OCI-LY3 (cell line): ENCODE data around the gene PAIP2.

ENCODE experiments used
- EZH2phosphoT487 ChIP-seq: fragments of 200-600 bp; shearing (Covaris generic); IDR thresholded peaks from 2 replicates; pipeline ENCODE4 v1.6.1; 2018; ENCODE audit warnings: antibody characterized with exemption, mixed run types, low read depth
- TF ChIP-seq, protein P1 (sequence below): fragments of 200-600, 300-600 bp; sonication (generic); IDR thresholded peaks from 2 replicates; pipeline ENCODE4 v1.5.1; 2014; ENCODE audit warnings: antibody characterized with exemption, low read length, low read depth

DNA sequence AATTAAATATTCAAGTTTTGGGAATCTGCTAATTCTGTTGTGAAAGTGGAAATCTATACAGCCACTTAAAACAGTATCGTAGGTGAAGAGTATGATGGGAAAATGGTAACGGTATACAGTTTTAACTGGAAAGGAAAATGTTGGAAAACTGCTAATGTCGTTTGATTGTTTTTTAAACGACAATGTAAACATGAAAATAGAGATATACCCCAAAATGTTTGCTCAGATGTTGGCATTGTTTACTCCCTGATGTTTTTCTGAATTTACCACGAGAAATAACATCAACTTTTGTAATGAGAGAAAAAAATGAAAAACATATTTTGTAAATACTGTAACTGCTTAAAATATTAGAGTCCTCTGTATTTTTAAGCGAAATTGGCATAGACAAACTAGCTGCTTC is 45.5 kb upstream of the PAIP2 start:
- TF ChIP-seq, protein P1, sequence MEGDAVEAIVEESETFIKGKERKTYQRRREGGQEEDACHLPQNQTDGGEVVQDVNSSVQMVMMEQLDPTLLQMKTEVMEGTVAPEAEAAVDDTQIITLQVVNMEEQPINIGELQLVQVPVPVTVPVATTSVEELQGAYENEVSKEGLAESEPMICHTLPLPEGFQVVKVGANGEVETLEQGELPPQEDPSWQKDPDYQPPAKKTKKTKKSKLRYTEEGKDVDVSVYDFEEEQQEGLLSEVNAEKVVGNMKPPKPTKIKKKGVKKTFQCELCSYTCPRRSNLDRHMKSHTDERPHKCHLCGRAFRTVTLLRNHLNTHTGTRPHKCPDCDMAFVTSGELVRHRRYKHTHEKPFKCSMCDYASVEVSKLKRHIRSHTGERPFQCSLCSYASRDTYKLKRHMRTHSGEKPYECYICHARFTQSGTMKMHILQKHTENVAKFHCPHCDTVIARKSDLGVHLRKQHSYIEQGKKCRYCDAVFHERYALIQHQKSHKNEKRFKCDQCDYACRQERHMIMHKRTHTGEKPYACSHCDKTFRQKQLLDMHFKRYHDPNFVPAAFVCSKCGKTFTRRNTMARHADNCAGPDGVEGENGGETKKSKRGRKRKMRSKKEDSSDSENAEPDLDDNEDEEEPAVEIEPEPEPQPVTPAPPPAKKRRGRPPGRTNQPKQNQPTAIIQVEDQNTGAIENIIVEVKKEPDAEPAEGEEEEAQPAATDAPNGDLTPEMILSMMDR = no peak
- TF ChIP-seq EZH2phosphoT487 = no peak
